IPS-20b (cell line): Measurements from ENCODE around the gene NLRP14.

ENCODE experiments used
- H3K27ac ChIP-seq: one replicate; pipeline ENCODE4 v1.5.1; 2013; ENCODE audit warnings: low read length
- H3K27me3 ChIP-seq: 2 replicates; pipeline ENCODE4 v1.6.1; 2013; ENCODE audit warnings: mild to moderate bottlenecking, low read length, inconsistent platforms; ENCODE audit not compliant: insufficient read depth
- H3K36me3 ChIP-seq: 2 replicates; pipeline ENCODE4 v1.6.1; 2013; ENCODE audit warnings: low read depth, mild to moderate bottlenecking, inconsistent platforms, low read length, moderate library complexity; ENCODE audit not compliant: insufficient read depth
- H3K4me1 ChIP-seq: 2 replicates; pipeline ENCODE4 v1.6.1; 2013; ENCODE audit warnings: mild to moderate bottlenecking, control low read depth, inconsistent platforms, low read length, moderate library complexity; ENCODE audit not compliant: insufficient read depth
- H3K4me3 ChIP-seq: 2 replicates; pipeline ENCODE4 v1.5.1; 2013; ENCODE audit warnings: mild to moderate bottlenecking, low read length, inconsistent platforms
- H3K9ac ChIP-seq: 2 replicates; pipeline ENCODE4 v1.6.1; 2013; ENCODE audit warnings: low read depth, mild to moderate bottlenecking, inconsistent platforms, low read length, moderate library complexity
- H3K9me3 ChIP-seq: 2 replicates; pipeline ENCODE4 v1.6.1; 2013; ENCODE audit warnings: mild to moderate bottlenecking, low read depth, low read length, inconsistent platforms; ENCODE audit not compliant: insufficient read depth

NLRP14 gene

GRCh38 chr11:7115780-7116179 is 95.5 kb downstream of the NLRP14 start:
- no peaks in the 10 kb centered on the region for H3K36me3 ChIP-seq
- no peak overlapping the region for H3K9ac ChIP-seq
- H3K27ac ChIP-seq = no peak overlapping the region
- no peaks in the 10 kb centered on the region for H3K4me1 ChIP-seq
- H3K9me3 ChIP-seq = no peaks in the 10 kb centered on the region
- H3K27me3 ChIP-seq = no peaks in the 10 kb centered on the region
- no peak overlapping the region for H3K4me3 ChIP-seq

GRCh38 chr11:7116370-7116769 is 96.1 kb downstream of the NLRP14 start:
- no peak overlapping the region for H3K27ac ChIP-seq
- no peaks in the 10 kb centered on the region for H3K27me3 ChIP-seq
- no peaks in the 10 kb centered on the region for H3K36me3 ChIP-seq
- no peak overlapping the region for H3K9ac ChIP-seq
- no peaks in the 10 kb centered on the region for H3K9me3 ChIP-seq
- no peak overlapping the region for H3K4me3 ChIP-seq
- H3K4me1 ChIP-seq = no peaks in the 10 kb centered on the region
